Fibroblast of lung (primary cell): Measurements from ENCODE around the gene BPGM.

Experiments
- CTCF ChIP-seq, 2 donors: IDR thresholded peaks in 1 of 2; conservative IDR thresholded peaks in 1 of 2; 1 replicate in 1 of 2; 2 replicates in 1 of 2; pipeline ENCODE4 v1.5.1; 2011 to 2012; ENCODE audit warnings: low read length in 2 of 2, control low read depth in 1 of 2, inconsistent platforms in 1 of 2, low read depth in 1 of 2, mild to moderate bottlenecking in 1 of 2
- EZH2 ChIP-seq: IDR thresholded peaks from 2 replicates; pipeline ENCODE4 v1.5.1; 2012; ENCODE audit warnings: low read length, control low read depth, mild to moderate bottlenecking; ENCODE audit errors: missing control alignments

GRCh38 chr7:134632052-134632451 is 14.6 kb upstream of the BPGM start:
- TF ChIP-seq CTCF (conservative IDR thresholded peaks at IDR 0.05 in 1 of 2, IDR thresholded peaks at IDR 0.05 in 1 of 2; ENCODE audit: low read depth in 1 of 2, low read length in 2 of 2): no peak
- no peak for TF ChIP-seq EZH2
